Gastroesophageal sphincter (tissue), 2 donors: ENCODE results near the gene HOXC12.

ENCODE experiments used
- POLR2A ChIP-seq, 2 donors: fragments of 450-650 bp; IDR thresholded peaks; one replicate each; pipeline ENCODE4 v1.6.1; 2017; ENCODE audit warnings: antibody characterized with exemption in 2 of 2, mild to moderate bottlenecking in 2 of 2, moderate library complexity in 1 of 2
- POLR2AphosphoS5 ChIP-seq: sonication (generic); formaldehyde crosslinking; IDR thresholded peaks from one replicate; pipeline ENCODE4 v1.6.1; 2017; ENCODE audit warnings: antibody characterized with exemption

GRCh38 chr12:53935383-53936341 lies 19.0 kb upstream of the HOXC12 start:
- TF ChIP-seq POLR2A (IDR thresholded peaks at IDR 0.05) (no peak), POLR2AphosphoS5 (no peak)
